ENCODE measurements around the gene CDHR5. TPM values are rescaled to one million over a fixed set of nuclear protein-coding genes. Genes with fewer than 3 reads are reported as not detected.
"Not testable (repeated sequence)": the region's sequence is repeated elsewhere in the genome, so short reads cannot be mapped to it uniquely, and the experiment has no call there.

CDHR5 gene
- total RNA-seq, 6 experiments from 2014 or later, result not detected

DNA sequence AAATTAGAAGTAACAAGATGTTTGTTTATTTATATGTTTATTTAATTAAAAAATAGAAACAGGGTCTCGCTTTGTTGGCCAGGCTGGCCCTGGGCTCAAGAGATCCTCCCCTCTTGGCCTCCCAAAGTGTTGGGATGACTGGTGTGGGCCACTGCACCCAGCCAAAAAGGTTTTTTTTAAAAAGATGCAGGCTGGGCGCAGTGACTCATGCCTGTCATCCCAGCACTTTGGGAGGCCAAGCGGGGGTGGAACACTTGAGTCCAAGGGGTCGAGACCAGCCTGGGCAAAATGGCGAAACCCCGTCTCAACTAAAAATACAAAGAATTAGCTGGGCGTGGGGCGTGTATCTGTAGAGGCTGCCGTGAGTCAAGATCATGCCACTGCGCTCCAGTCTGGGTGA lies 25.7 kb upstream of the CDHR5 start:
- no peak overlapping the region for H3K4me3 Mint-ChIP-seq
- peaks cover 2% of the 10 kb centered on the region; the same call in 1 of the 2 replicates for H3K27me3 Mint-ChIP-seq (ENCODE audit: insufficient read depth)
- H3K27ac Mint-ChIP-seq, result no peak overlapping the region
- H3K4me1 Mint-ChIP-seq (ENCODE audit: low read depth), result no peaks in the 10 kb centered on the region
- DNase-seq, result no peak
- no peaks in the 10 kb centered on the region for H3K9me3 Mint-ChIP-seq
- TF ChIP-seq, protein P1, sequence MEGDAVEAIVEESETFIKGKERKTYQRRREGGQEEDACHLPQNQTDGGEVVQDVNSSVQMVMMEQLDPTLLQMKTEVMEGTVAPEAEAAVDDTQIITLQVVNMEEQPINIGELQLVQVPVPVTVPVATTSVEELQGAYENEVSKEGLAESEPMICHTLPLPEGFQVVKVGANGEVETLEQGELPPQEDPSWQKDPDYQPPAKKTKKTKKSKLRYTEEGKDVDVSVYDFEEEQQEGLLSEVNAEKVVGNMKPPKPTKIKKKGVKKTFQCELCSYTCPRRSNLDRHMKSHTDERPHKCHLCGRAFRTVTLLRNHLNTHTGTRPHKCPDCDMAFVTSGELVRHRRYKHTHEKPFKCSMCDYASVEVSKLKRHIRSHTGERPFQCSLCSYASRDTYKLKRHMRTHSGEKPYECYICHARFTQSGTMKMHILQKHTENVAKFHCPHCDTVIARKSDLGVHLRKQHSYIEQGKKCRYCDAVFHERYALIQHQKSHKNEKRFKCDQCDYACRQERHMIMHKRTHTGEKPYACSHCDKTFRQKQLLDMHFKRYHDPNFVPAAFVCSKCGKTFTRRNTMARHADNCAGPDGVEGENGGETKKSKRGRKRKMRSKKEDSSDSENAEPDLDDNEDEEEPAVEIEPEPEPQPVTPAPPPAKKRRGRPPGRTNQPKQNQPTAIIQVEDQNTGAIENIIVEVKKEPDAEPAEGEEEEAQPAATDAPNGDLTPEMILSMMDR (IDR thresholded peaks at IDR 0.05), result no peak
- H3K36me3 Mint-ChIP-seq (ENCODE audit: low read depth), result peaks cover 5% of the 10 kb centered on the region

- not testable (repeated sequence) for H3K9me3 Mint-ChIP-seq; H3K4me1 Mint-ChIP-seq (ENCODE audit: low read depth); H3K4me3 Mint-ChIP-seq; H3K36me3 Mint-ChIP-seq (ENCODE audit: low read depth); DNase-seq; H3K27me3 Mint-ChIP-seq (ENCODE audit: insufficient read depth); H3K27ac Mint-ChIP-seq
Measured at GRCh38 chr11:647672-648158, 23.0 kb upstream of the CDHR5 start.

DNA sequence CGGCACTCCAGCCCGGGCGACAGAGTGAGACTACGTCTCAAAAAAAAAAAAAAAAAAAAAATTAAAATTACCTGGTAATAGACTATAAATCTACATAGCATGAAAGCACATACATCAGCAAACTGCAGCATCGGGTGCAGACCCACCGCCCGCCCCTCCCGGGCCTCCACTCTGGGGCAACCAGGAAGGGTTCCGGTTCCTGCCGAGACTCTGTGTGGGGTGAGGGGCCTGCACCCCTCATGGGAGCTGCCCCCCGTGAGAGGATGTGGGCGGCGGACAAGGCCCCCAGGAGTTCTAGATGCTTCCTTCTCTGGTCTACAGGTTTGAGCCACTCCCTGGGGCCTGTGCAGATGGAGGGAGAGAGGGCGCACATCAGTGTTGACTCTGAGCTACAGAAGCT lies 21.5 kb upstream of the CDHR5 start:
- no peak overlapping the region for H3K4me3 Mint-ChIP-seq
- H3K27ac Mint-ChIP-seq, result no peak overlapping the region
- no peak for DNase-seq
- no peaks in the 10 kb centered on the region for H3K4me1 Mint-ChIP-seq (ENCODE audit: low read depth)
- peaks cover 1% of the 10 kb centered on the region for H3K36me3 Mint-ChIP-seq (ENCODE audit: low read depth)
- TF ChIP-seq, protein P1 (IDR thresholded peaks at IDR 0.05), result no peak
- H3K9me3 Mint-ChIP-seq, result no peaks in the 10 kb centered on the region
- H3K27me3 Mint-ChIP-seq (ENCODE audit: insufficient read depth), result peaks cover 9% of the 10 kb centered on the region

DNA sequence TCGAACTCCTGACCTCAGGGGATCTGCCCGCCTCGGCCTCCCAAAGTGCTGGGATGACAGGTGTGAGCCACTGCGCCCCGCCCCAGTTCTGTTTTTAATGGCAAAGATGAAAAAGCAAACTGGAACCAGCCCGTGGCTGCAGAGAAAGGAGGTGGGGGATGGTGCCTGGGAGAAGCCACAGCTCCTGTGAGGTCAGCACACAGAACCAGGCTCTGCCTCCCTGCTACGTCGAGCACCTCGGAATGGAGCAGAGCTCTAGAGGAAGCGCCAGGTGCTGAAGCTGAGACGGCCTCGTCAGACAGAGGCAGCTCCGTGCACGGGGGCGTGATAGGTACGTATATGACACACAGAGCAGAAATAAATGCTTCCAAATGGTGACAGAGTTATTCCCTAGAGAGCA lies 20.8 kb upstream of the CDHR5 start:
- no peak overlapping the region for H3K27ac Mint-ChIP-seq
- H3K36me3 Mint-ChIP-seq (ENCODE audit: low read depth), result no peaks in the 10 kb centered on the region
- H3K4me3 Mint-ChIP-seq, result no peak overlapping the region
- H3K27me3 Mint-ChIP-seq (ENCODE audit: insufficient read depth), result peaks cover 9% of the 10 kb centered on the region
- no peaks in the 10 kb centered on the region for H3K4me1 Mint-ChIP-seq (ENCODE audit: low read depth)
- DNase-seq, result no peak
- TF ChIP-seq, protein P1 (IDR thresholded peaks at IDR 0.05), result no peak
- H3K9me3 Mint-ChIP-seq, result no peaks in the 10 kb centered on the region

GRCh38 chr11:643849-644738 lies 19.3 kb upstream of the CDHR5 start:
- Mint-ChIP-seq H3K36me3 (ENCODE audit: low read depth) (no peaks in the 10 kb centered on the region), H3K4me1 (ENCODE audit: low read depth) (no peaks in the 10 kb centered on the region), H3K9me3 (no peaks in the 10 kb centered on the region), H3K4me3 (no peak overlapping the region), H3K27me3 (ENCODE audit: insufficient read depth) (peaks cover 9% of the 10 kb centered on the region), H3K27ac (no peak overlapping the region)
- no peak for DNase-seq
- TF ChIP-seq, protein P1 (IDR thresholded peaks at IDR 0.05), result no peak

- no peak overlapping the region for H3K4me3 Mint-ChIP-seq
- no peaks in the 10 kb centered on the region for H3K9me3 Mint-ChIP-seq
- TF ChIP-seq, protein P1 (IDR thresholded peaks at IDR 0.05), result no peak
- no peaks in the 10 kb centered on the region for H3K4me1 Mint-ChIP-seq (ENCODE audit: low read depth)
- peaks cover 13% of the 10 kb centered on the region for H3K27me3 Mint-ChIP-seq (ENCODE audit: insufficient read depth)
- no peaks in the 10 kb centered on the region for H3K36me3 Mint-ChIP-seq (ENCODE audit: low read depth)
- no peak overlapping the region for H3K27ac Mint-ChIP-seq
- no peak for DNase-seq
Measured at GRCh38 chr11:643366-643765, 18.6 kb upstream of the CDHR5 start.
